H1 (cell line): ENCODE results near the gene DTD1. TPM values are rescaled to one million over a fixed set of nuclear protein-coding genes. Genes with fewer than 3 reads are reported as not detected.

Source experiments
- CTCF ChIA-PET: fragments of 300-600 bp; sonication (Branson Sonifier 250); formaldehyde crosslinking; loops from one replicate; lab custom pipeline; 2021; ENCODE audit not compliant: partially characterized antibody; lab: Charles Lee
- POLR2A ChIA-PET: fragments of 300-600 bp; sonication (Branson Sonifier 250); formaldehyde crosslinking; loops from one replicate; lab custom pipeline; 2021; ENCODE audit warnings: inconsistent platforms; ENCODE audit not compliant: partially characterized antibody; lab: Charles Lee
- DNase-seq, 2 experiments: peaks; one replicate each; pipeline versions ENCODE4 v3.0.0 to v3.0.0-alpha.2; 2010 to 2022; ENCODE audit warnings: low spot score in 2 of 2, low read depth in 1 of 2, mixed read lengths in 1 of 2
- FAIRE-seq: peaks from 2 replicates; lab custom pipeline; 2011; peaks lifted over from hg19 to GRCh38; lab: Jason Lieb, UNC
- H2AFZ ChIP-seq: 2 replicates; pipeline ENCODE4 v1.8.1; 2012; ENCODE audit warnings: low read length, inconsistent platforms
- H2AK5ac ChIP-seq: 2 replicates; pipeline ENCODE4 v1.6.1; 2013; ENCODE audit warnings: low read depth, low read length
- H2BK120ac ChIP-seq: replicated peaks from 2 replicates; pipeline ENCODE3; 2013; ENCODE audit warnings: low read depth, low read length, inconsistent platforms
- H2BK12ac ChIP-seq: 2 replicates; pipeline ENCODE4 v1.6.1; 2013; ENCODE audit warnings: low read depth, low read length
- H2BK15ac ChIP-seq: 2 replicates; pipeline ENCODE4 v1.6.1; 2013; ENCODE audit warnings: low read length
- H2BK20ac ChIP-seq: 2 replicates; pipeline ENCODE4 v1.6.1; 2013; ENCODE audit warnings: low read length
- H2BK5ac ChIP-seq: 2 replicates; pipeline ENCODE4 v1.6.1; 2013; ENCODE audit warnings: low read depth, low read length
- H3K14ac ChIP-seq: 2 replicates; pipeline ENCODE4 v1.6.1; 2013; ENCODE audit warnings: inconsistent platforms; ENCODE audit not compliant: insufficient read length
- H3K18ac ChIP-seq: 2 replicates; pipeline ENCODE4 v1.6.1; 2013; ENCODE audit warnings: low read length; ENCODE audit errors: extremely low read depth
- H3K23ac ChIP-seq: 2 replicates; pipeline ENCODE4 v1.6.1; 2013; ENCODE audit warnings: inconsistent platforms; ENCODE audit not compliant: insufficient read length
- H3K23me2 ChIP-seq: 2 replicates; pipeline ENCODE4 v1.6.1; 2013; ENCODE audit warnings: low read depth, low read length
- H3K27ac ChIP-seq: 2 replicates; pipeline ENCODE4 v1.6.1; 2011; ENCODE audit warnings: low read depth, low read length, inconsistent platforms
- H3K27me3 ChIP-seq, 4 experiments: replicated peaks in 1 of 4; 1 replicate in 1 of 4; 2 replicates in 3 of 4; pipeline versions ENCODE4 v1.6.1 to v1.8.1; 2011 to 2013; ENCODE audit warnings: low read length in 3 of 4, mild to moderate bottlenecking in 3 of 4, inconsistent platforms in 2 of 4, mixed read lengths in 2 of 4, moderate library complexity in 1 of 4; ENCODE audit not compliant: control insufficient read depth in 3 of 4, insufficient read depth in 3 of 4; ENCODE audit errors: extremely low read depth in 1 of 4
- H3K36me3 ChIP-seq, 4 experiments: 2 replicates each; pipeline versions ENCODE4 v1.6.1 to v1.8.1; 2011 to 2013; ENCODE audit warnings: mild to moderate bottlenecking in 4 of 4, low read length in 3 of 4, moderate library complexity in 2 of 4, control low read depth in 1 of 4, inconsistent platforms in 1 of 4; ENCODE audit not compliant: insufficient read depth in 4 of 4, control insufficient read depth in 2 of 4
- H3K4ac ChIP-seq: replicated peaks from 2 replicates; pipeline ENCODE3; 2013; ENCODE audit warnings: low read length, low read depth, mixed read lengths, inconsistent platforms; ENCODE audit not compliant: insufficient read length
- H3K4me1 ChIP-seq, 4 experiments: replicated peaks in 1 of 4; 1 replicate in 1 of 4; 2 replicates in 3 of 4; pipeline versions ENCODE4 v1.6.1 to v1.8.1; 2011 to 2013; ENCODE audit warnings: low read length in 3 of 4, inconsistent platforms in 2 of 4, mixed read lengths in 1 of 4; ENCODE audit not compliant: insufficient read depth in 4 of 4, control insufficient read depth in 3 of 4
- H3K4me2 ChIP-seq, 2 experiments: 2 replicates each; pipeline versions ENCODE4 v1.6.1 to v1.8.1; 2011 to 2013; ENCODE audit warnings: low read depth in 2 of 2, low read length in 2 of 2, control low read depth in 1 of 2, inconsistent platforms in 1 of 2, mild to moderate bottlenecking in 1 of 2; ENCODE audit not compliant: insufficient read depth in 1 of 2
- H3K4me3 ChIP-seq, 4 experiments: fragments of 200-600, 300-600 bp in 1 of 4; sonication (generic), shearing (Covaris generic), sonication (Bioruptor Twin) in 1 of 4; 2 replicates each; pipeline versions ENCODE4 v1.5.1 to v1.8.1; 2011 to 2016; ENCODE audit warnings: low read length in 4 of 4, low read depth in 3 of 4, control low read depth in 2 of 4, inconsistent platforms in 2 of 4, mild to moderate bottlenecking in 2 of 4, mixed read lengths in 1 of 4, moderate library complexity in 1 of 4; ENCODE audit not compliant: insufficient read depth in 2 of 4; ENCODE audit errors: extremely low read depth in 1 of 4
- H3K56ac ChIP-seq: replicated peaks from 2 replicates; pipeline ENCODE3; 2013; ENCODE audit warnings: low read depth, mild to moderate bottlenecking, mixed read lengths, low read length, inconsistent platforms; ENCODE audit not compliant: insufficient read length
- H3K79me1 ChIP-seq: 2 replicates; pipeline ENCODE4 v1.6.1; 2013; ENCODE audit warnings: low read depth, low read length, control low read depth
- H3K79me2 ChIP-seq, 2 experiments: 2 replicates each; pipeline versions ENCODE4 v1.6.1 to v1.8.1; 2012 to 2013; ENCODE audit warnings: low read length in 2 of 2, mild to moderate bottlenecking in 2 of 2, inconsistent platforms in 1 of 2; ENCODE audit not compliant: insufficient read depth in 2 of 2, control insufficient read depth in 1 of 2
- H3K9ac ChIP-seq, 4 experiments: replicated peaks in 1 of 4; 1 replicate in 1 of 4; 2 replicates in 3 of 4; pipeline versions ENCODE4 v1.6.1 to v1.8.1; 2011 to 2013; ENCODE audit warnings: low read depth in 3 of 4, low read length in 3 of 4, control low read depth in 2 of 4, mild to moderate bottlenecking in 2 of 4, moderate library complexity in 2 of 4, inconsistent platforms in 1 of 4; ENCODE audit errors: extremely low read depth in 1 of 4
- H3K9me3 ChIP-seq, 2 experiments: 2 replicates each; pipeline versions ENCODE4 v1.6.1 to v1.8.1; 2012 to 2013; ENCODE audit warnings: mild to moderate bottlenecking in 2 of 2, moderate library complexity in 2 of 2, control low read depth in 1 of 2, inconsistent platforms in 1 of 2, low read depth in 1 of 2, low read length in 1 of 2, mixed read lengths in 1 of 2; ENCODE audit not compliant: insufficient read depth in 2 of 2
- H4K20me1 ChIP-seq, 2 experiments: replicated peaks in 1 of 2; 2 replicates each; pipeline versions ENCODE3 to v1.8.1; 2011 to 2013; ENCODE audit warnings: inconsistent platforms in 2 of 2, low read length in 2 of 2, mild to moderate bottlenecking in 1 of 2; ENCODE audit not compliant: insufficient read depth in 2 of 2, control insufficient read depth in 1 of 2
- H4K5ac ChIP-seq: 2 replicates; pipeline ENCODE4 v1.6.1; 2013; ENCODE audit warnings: low read length, low read depth, mixed read lengths, inconsistent platforms; ENCODE audit not compliant: insufficient read length
- H4K8ac ChIP-seq: 2 replicates; pipeline ENCODE4 v1.8.0; 2013; ENCODE audit warnings: mild to moderate bottlenecking, moderate library complexity, low read length, inconsistent platforms; ENCODE audit not compliant: insufficient read depth; ENCODE audit errors: extremely low read depth
- H4K91ac ChIP-seq: replicated peaks from 2 replicates; pipeline ENCODE3; 2013; ENCODE audit warnings: low read length, mixed read lengths, inconsistent platforms; ENCODE audit not compliant: insufficient read length
- CHD2 ChIP-seq: IDR thresholded peaks from 2 replicates; pipeline ENCODE4 v1.6.1; 2012; ENCODE audit warnings: low read length, improper control_type of control experiment
- CTBP2 ChIP-seq: IDR thresholded peaks from 2 replicates; pipeline ENCODE4 v1.7.0; 2011; ENCODE audit warnings: borderline replicate concordance, mild to moderate bottlenecking, moderate library complexity, mixed read lengths, low read length; ENCODE audit not compliant: insufficient read depth, insufficient read length
- HDAC2 ChIP-seq, 2 experiments: fragments of 300-600 bp in 1 of 2; sonication (generic) in 1 of 2; IDR thresholded peaks; 2 replicates each; pipeline ENCODE4 v1.6.1; 2011 to 2012; ENCODE audit warnings: low read depth in 2 of 2, low read length in 2 of 2, mild to moderate bottlenecking in 2 of 2, moderate library complexity in 2 of 2, borderline replicate concordance in 1 of 2, inconsistent platforms in 1 of 2
- HDAC6 ChIP-seq: IDR thresholded peaks from one replicate; pipeline ENCODE4 v1.7.1; 2012; ENCODE audit warnings: low read depth, mild to moderate bottlenecking, inconsistent platforms, low read length, moderate library complexity
- JUN ChIP-seq: IDR thresholded peaks from 2 replicates; pipeline ENCODE4 v1.6.1; 2011; ENCODE audit warnings: low read depth, mild to moderate bottlenecking, improper control_type of control experiment, low read length
- SP2 ChIP-seq: IDR thresholded peaks from 2 replicates; pipeline ENCODE4 v1.6.1; 2012; ENCODE audit warnings: mild to moderate bottlenecking, low read length, inconsistent platforms
- TAF1 ChIP-seq: IDR thresholded peaks from 2 replicates; pipeline ENCODE4 v1.6.1; 2011; ENCODE audit warnings: mild to moderate bottlenecking, low read depth, low read length
- WGBS, 2 experiments: shearing (Covaris generic) in 1 of 2; methylation state at CpG; one replicate each; pipeline versions ENCODE4 v1.1.6 to v1.1.7; 2013 to 2015; ENCODE audit warnings: low lambda C conversion rate in 2 of 2, mixed read lengths in 2 of 2, inconsistent platforms in 1 of 2, low coverage in 1 of 2, missing lambda C conversion rate in 1 of 2; ENCODE audit not compliant: insufficient replicate concordance in 2 of 2, insufficient coverage in 1 of 2, insufficient read length in 1 of 2; ENCODE audit errors: extremely low coverage in 1 of 2, missing lambda C conversion rate in 1 of 2; 5-methylcytosine and 5-hydroxymethylcytosine counted together
- polyA plus RNA-seq, 7 experiments: library from polyadenylated mRNA; depleted of rRNA in 3 of 7; stranded (reverse) in 5 of 7; unstranded in 2 of 7; fragments of >200 nt in 5 of 7; fragments of 200-250 nt in 2 of 7; gene quantifications; 1 replicate in 5 of 7; 2 replicates in 1 of 7; 4 replicates in 1 of 7; pipeline versions ENCODE4 v1.2.1 to v1.2.3, GENCODE V29; 2011 to 2013; ENCODE audit warnings: missing spikeins in 2 of 7, mixed read lengths in 2 of 7
- total RNA-seq: library from RNA; stranded (reverse); fragmentation: NEBNext Ultra II Directional; extraction: Animal tissue kit (Norgen Biotek cat#: 25700); gene quantifications from 2 replicates; pipeline ENCODE4 v1.2.1, GENCODE V29; 2021
- TF ChIP-seq, protein P1 (sequence below), 3 experiments: IDR thresholded peaks; 1 replicate in 2 of 3; 2 replicates in 1 of 3; pipeline versions ENCODE4 v1.5.1 to v1.6.1; 2011; ENCODE audit warnings: low read length in 3 of 3, mild to moderate bottlenecking in 3 of 3, inconsistent platforms in 2 of 3, low read depth in 1 of 3, moderate library complexity in 1 of 3; ENCODE audit not compliant: insufficient read depth in 1 of 3; ENCODE audit errors: control extremely low read depth in 1 of 3
- TF ChIP-seq, protein P2 (sequence below): IDR thresholded peaks from 2 replicates; pipeline ENCODE4 v1.6.1; 2012; ENCODE audit warnings: inconsistent platforms

The DTD1 gene
- total and polyA plus RNA-seq, 2 of the 8 experiments (the other 6 are each of a cell fraction or from before 2014, with no cell fraction given), result 49.7 to 66.6 TPM

DNA sequence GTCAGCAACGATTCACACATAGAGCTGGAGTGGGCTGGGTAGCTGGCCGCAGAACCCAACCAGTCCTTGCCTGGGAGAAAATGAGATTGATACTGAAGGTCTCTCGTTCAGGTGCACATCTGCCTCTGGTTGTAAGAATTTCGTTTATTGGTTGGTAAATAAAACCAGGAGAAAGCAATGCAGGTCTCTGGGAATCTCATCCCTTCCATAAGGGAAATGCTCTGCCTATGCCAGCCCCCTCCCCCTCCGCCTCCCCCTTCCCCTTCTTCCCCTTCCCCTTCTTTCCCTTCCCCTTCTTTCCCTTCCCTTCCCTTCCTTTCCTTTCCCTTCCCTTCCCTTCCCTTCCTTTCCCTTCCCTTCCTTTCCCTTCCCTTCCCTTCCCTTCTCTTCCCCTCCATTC is 107.3 kb downstream of the DTD1 start:
- no peak overlapping the region for H2BK20ac ChIP-seq
- no peaks in the 10 kb centered on the region for H3K9me3 ChIP-seq
- H3K27me3 ChIP-seq, result no peaks in the 10 kb centered on the region
- no peak overlapping the region for H3K23ac ChIP-seq
- no peak overlapping the region for H4K5ac ChIP-seq
- H3K4me3 ChIP-seq, result no peak overlapping the region
- no peak overlapping the region for H2BK5ac ChIP-seq
- H3K14ac ChIP-seq, result no peak overlapping the region
- H3K9ac ChIP-seq, result no peak overlapping the region
- FAIRE-seq (no peak), DNase-seq (no peak)
- H3K56ac ChIP-seq, result no peak overlapping the region
- H3K23me2 ChIP-seq, result no peaks in the 10 kb centered on the region; the same call in 1 of the 2 replicates
- no peak overlapping the region for H2BK12ac ChIP-seq
- H3K36me3 ChIP-seq, result no peaks in the 10 kb centered on the region
- no peak overlapping the region for H2BK120ac ChIP-seq
- WGBS, 2 experiments, result 85% methylated on average over 4 of the region's 5 CpGs; no CpG with 5 or more reads in 1 of the 2 experiments
- H4K91ac ChIP-seq, result no peak overlapping the region
- peaks cover 0 to 2% of the 10 kb centered on the region in 2 experiments for H4K20me1 ChIP-seq
- H3K4ac ChIP-seq, result no peak overlapping the region
- ChIA-PET POLR2A (no interaction called here), CTCF (interaction anchor here (1.6 kb wide), 1 partner anchor 67 kb away, joined by 3 read pairs; no protein-coding TSS in a partner anchor)
- H3K79me1 ChIP-seq, result peaks cover 3% of the 10 kb centered on the region; the same call in 1 of the 2 replicates
- H3K4me2 ChIP-seq, result no peak overlapping the region
- no peak overlapping the region for H3K27ac ChIP-seq
- H3K79me2 ChIP-seq, result no peaks in the 10 kb centered on the region
- H3K18ac ChIP-seq, result no peak overlapping the region
- H3K4me1 ChIP-seq, result peaks cover 0 to 5% (median 0%) of the 10 kb centered on the region in 4 experiments; a peak in 2 of 7 replicates
- H2AK5ac ChIP-seq, result no peak overlapping the region
- no peak overlapping the region for H2AFZ ChIP-seq
- no peak overlapping the region for H4K8ac ChIP-seq
- H2BK15ac ChIP-seq, result no peak overlapping the region
- TF ChIP-seq CHD2 (no peak), CTBP2 (no peak), HDAC6 (no peak), SP2 (no peak), TAF1 (no peak), JUN (no peak), HDAC2 (IDR thresholded peaks at IDR 0.05; ENCODE audit: borderline replicate concordance in 1 of 2, low read depth in 2 of 2, low read length in 2 of 2) (no peak)
- TF ChIP-seq, protein P1, sequence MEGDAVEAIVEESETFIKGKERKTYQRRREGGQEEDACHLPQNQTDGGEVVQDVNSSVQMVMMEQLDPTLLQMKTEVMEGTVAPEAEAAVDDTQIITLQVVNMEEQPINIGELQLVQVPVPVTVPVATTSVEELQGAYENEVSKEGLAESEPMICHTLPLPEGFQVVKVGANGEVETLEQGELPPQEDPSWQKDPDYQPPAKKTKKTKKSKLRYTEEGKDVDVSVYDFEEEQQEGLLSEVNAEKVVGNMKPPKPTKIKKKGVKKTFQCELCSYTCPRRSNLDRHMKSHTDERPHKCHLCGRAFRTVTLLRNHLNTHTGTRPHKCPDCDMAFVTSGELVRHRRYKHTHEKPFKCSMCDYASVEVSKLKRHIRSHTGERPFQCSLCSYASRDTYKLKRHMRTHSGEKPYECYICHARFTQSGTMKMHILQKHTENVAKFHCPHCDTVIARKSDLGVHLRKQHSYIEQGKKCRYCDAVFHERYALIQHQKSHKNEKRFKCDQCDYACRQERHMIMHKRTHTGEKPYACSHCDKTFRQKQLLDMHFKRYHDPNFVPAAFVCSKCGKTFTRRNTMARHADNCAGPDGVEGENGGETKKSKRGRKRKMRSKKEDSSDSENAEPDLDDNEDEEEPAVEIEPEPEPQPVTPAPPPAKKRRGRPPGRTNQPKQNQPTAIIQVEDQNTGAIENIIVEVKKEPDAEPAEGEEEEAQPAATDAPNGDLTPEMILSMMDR (IDR thresholded peaks at IDR 0.05; ENCODE audit: control extremely low read depth in 1 of 3, insufficient read depth in 1 of 3, low read depth in 1 of 3, low read length in 3 of 3), result no peak
- TF ChIP-seq, protein P2, sequence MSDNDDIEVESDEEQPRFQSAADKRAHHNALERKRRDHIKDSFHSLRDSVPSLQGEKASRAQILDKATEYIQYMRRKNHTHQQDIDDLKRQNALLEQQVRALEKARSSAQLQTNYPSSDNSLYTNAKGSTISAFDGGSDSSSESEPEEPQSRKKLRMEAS, result no peak
